ENCODE measurements around the gene GPD2.

DNA sequence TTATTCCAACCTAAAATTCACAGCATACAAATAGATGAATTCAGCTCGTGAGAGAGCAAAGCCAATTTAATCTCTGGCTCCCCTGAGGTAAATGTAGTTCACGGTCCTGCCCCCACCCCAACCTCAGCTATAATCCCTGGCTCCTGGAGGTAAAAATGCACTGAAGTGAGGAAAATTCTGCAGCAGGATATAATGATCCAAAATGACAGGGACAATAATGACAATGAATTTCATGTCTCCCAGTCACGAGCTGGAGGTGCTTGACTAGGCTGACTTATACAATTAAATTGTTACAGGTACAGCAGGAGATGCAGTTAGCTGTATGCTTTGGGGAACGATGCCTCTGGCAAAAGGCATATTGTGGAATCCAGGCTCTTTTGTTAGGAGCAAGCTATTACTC lies 82.0 kb downstream of the GPD2 start:
- TF ChIP-seq, protein P1, sequence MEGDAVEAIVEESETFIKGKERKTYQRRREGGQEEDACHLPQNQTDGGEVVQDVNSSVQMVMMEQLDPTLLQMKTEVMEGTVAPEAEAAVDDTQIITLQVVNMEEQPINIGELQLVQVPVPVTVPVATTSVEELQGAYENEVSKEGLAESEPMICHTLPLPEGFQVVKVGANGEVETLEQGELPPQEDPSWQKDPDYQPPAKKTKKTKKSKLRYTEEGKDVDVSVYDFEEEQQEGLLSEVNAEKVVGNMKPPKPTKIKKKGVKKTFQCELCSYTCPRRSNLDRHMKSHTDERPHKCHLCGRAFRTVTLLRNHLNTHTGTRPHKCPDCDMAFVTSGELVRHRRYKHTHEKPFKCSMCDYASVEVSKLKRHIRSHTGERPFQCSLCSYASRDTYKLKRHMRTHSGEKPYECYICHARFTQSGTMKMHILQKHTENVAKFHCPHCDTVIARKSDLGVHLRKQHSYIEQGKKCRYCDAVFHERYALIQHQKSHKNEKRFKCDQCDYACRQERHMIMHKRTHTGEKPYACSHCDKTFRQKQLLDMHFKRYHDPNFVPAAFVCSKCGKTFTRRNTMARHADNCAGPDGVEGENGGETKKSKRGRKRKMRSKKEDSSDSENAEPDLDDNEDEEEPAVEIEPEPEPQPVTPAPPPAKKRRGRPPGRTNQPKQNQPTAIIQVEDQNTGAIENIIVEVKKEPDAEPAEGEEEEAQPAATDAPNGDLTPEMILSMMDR (IDR thresholded peaks at IDR 0.05): no peak
- TF ChIP-seq POLR2A (IDR thresholded peaks at IDR 0.05): no peak

Measured in heart left ventricle (tissue), 13 donors.